Hepatocyte (in vitro differentiated cells): ENCODE data around the gene CD7. TPM values are rescaled to one million over a fixed set of nuclear protein-coding genes. Genes with fewer than 3 reads are reported as not detected.

ENCODE experiments used
- DNase-seq: peaks from one replicate; pipeline ENCODE4 v3.0.0-alpha.2; 2016; ENCODE audit warnings: low spot score
- H2AFZ ChIP-seq: fragments of 200-600 bp; sonication (generic); 2 replicates; pipeline ENCODE4 v1.6.0; 2016; ENCODE audit warnings: antibody characterized with exemption, mild to moderate bottlenecking
- H3K27ac ChIP-seq: fragments of 200-600 bp; sonication (generic); 2 replicates; pipeline ENCODE4 v1.5.1; 2016; ENCODE audit warnings: mild to moderate bottlenecking
- H3K27me3 ChIP-seq: fragments of 200-600 bp; sonication (generic); 2 replicates; pipeline ENCODE4 v1.6.1; 2016
- H3K36me3 ChIP-seq: fragments of 200-600 bp; sonication (generic); replicated peaks from 2 replicates; pipeline ENCODE4 v1.5.1; 2016; ENCODE audit warnings: low read depth; ENCODE audit not compliant: insufficient read depth
- H3K4me1 ChIP-seq: fragments of 200-600 bp; sonication (generic); 2 replicates; pipeline ENCODE4 v1.5.1; 2016; ENCODE audit warnings: mild to moderate bottlenecking, moderate library complexity; ENCODE audit not compliant: insufficient read depth
- H3K4me2 ChIP-seq: fragments of 200-600 bp; sonication (generic); 2 replicates; pipeline ENCODE4 v1.6.0; 2016
- H3K4me3 ChIP-seq: fragments of 200-600 bp; sonication (generic); 2 replicates; pipeline ENCODE4 v1.5.1; 2016; ENCODE audit warnings: mild to moderate bottlenecking
- H3K79me2 ChIP-seq: fragments of 200-600 bp; sonication (generic); 2 replicates; pipeline ENCODE4 v1.6.0; 2017; ENCODE audit warnings: mild to moderate bottlenecking
- H3K9me2 ChIP-seq: fragments of 200-600 bp; sonication (generic); replicated peaks from 2 replicates; pipeline ENCODE4 v1.6.0; 2017; ENCODE audit warnings: mild to moderate bottlenecking; ENCODE audit not compliant: insufficient read depth
- H3K9me3 ChIP-seq: fragments of 200-600 bp; sonication (generic); 2 replicates; pipeline ENCODE4 v1.5.1; 2016; ENCODE audit warnings: low read depth, mild to moderate bottlenecking
- H4K20me1 ChIP-seq: fragments of 200-600 bp; sonication (generic); 2 replicates; pipeline ENCODE4 v1.6.0; 2016; ENCODE audit warnings: mild to moderate bottlenecking; ENCODE audit not compliant: insufficient read depth, poor library complexity, severe bottlenecking
- CTCF ChIP-seq: fragments of 200-600 bp; sonication (generic); IDR thresholded peaks from 2 replicates; pipeline ENCODE4 v1.5.1; 2016; ENCODE audit warnings: antibody characterized with exemption, mild to moderate bottlenecking; ENCODE audit not compliant: poor library complexity
- EZH2 ChIP-seq: fragments of 200-600 bp; sonication (generic); IDR thresholded peaks from 2 replicates; pipeline ENCODE4 v1.6.1; 2016; ENCODE audit warnings: antibody characterized with exemption, mild to moderate bottlenecking, borderline replicate concordance
- EZH2phosphoT487 ChIP-seq: fragments of 200-600 bp; sonication (generic); IDR thresholded peaks from one replicate; pipeline ENCODE4 v1.6.1; 2018; ENCODE audit warnings: antibody characterized with exemption, mild to moderate bottlenecking, low read depth, moderate library complexity; ENCODE audit not compliant: unreplicated experiment, severe bottlenecking
- WGBS: methylation state at CpG from one replicate; pipeline ENCODE4 v1.1.6; 2016; ENCODE audit warnings: low lambda C conversion rate; ENCODE audit errors: missing lambda C conversion rate; 5-methylcytosine and 5-hydroxymethylcytosine counted together
- polyA plus RNA-seq: library from polyadenylated mRNA; unstranded; fragments of >200 nt; fragmentation: Nextera tagmentation; extraction: Ambion mirVana; gene quantifications from 2 replicates; pipeline ENCODE4 v1.2.1, GENCODE V29; 2016
- total RNA-seq: library from RNA; depleted of rRNA; stranded (reverse); fragments of >200 nt; gene quantifications from 2 replicates; pipeline ENCODE4 v1.2.3, GENCODE V29; 2014

Gene CD7
- total and polyA plus RNA-seq, 2 experiments from 2014 or later, result 1.8 to 7.0 TPM

- Histone ChIP-seq H3K27me3 (no peaks in the 10 kb centered on the region), H3K4me3 (peak overlapping the region; percentile 19), H3K4me1 (peaks cover 64% of the 10 kb centered on the region), H3K9me2 (no peaks in the 10 kb centered on the region), H3K27ac (peak overlapping the region; percentile 59), H3K36me3 (no peaks in the 10 kb centered on the region), H4K20me1 (no peaks in the 10 kb centered on the region), H2AFZ (peak overlapping the region; percentile 50), H3K79me2 (no peaks in the 10 kb centered on the region), H3K4me2 (peak overlapping the region; percentile 93), H3K9me3 (no peaks in the 10 kb centered on the region)
- 30% methylated on average over 31 of the region's 32 CpGs for WGBS
- TF ChIP-seq CTCF (no peak), EZH2phosphoT487 (no peak), EZH2 (no peak)
- peak; percentile 76 for DNase-seq
Measured at GRCh38 chr17:82332669-82333278, 15.4 kb upstream of the CD7 start.

GRCh38 chr17:82331345-82331939 is 14.0 kb upstream of the CD7 start:
- Histone ChIP-seq H3K36me3 (no peaks in the 10 kb centered on the region), H3K9me3 (no peaks in the 10 kb centered on the region), H3K79me2 (no peaks in the 10 kb centered on the region), H3K27ac (no peak overlapping the region), H3K4me1 (peaks cover 65% of the 10 kb centered on the region), H3K4me2 (no peak overlapping the region), H3K4me3 (no peak overlapping the region), H3K27me3 (no peaks in the 10 kb centered on the region), H2AFZ (no peak overlapping the region), H4K20me1 (no peaks in the 10 kb centered on the region), H3K9me2 (no peaks in the 10 kb centered on the region)
- WGBS, result 95% methylated on average over 25 of the region's 25 CpGs
- DNase-seq, result no peak
- TF ChIP-seq CTCF (no peak), EZH2phosphoT487 (no peak), EZH2 (no peak)

GRCh38 chr17:82330322-82331239 is 13.2 kb upstream of the CD7 start:
- Histone ChIP-seq H3K4me3 (no peak overlapping the region), H4K20me1 (no peaks in the 10 kb centered on the region), H3K4me1 (peaks cover 65% of the 10 kb centered on the region), H3K27me3 (no peaks in the 10 kb centered on the region), H3K79me2 (no peaks in the 10 kb centered on the region), H2AFZ (no peak overlapping the region), H3K4me2 (peak overlapping the region; percentile 70), H3K27ac (peak overlapping the region; percentile 65), H3K36me3 (no peaks in the 10 kb centered on the region), H3K9me3 (no peaks in the 10 kb centered on the region), H3K9me2 (no peaks in the 10 kb centered on the region)
- WGBS, result 59% methylated on average over 28 of the region's 28 CpGs
- DNase-seq, result peak; percentile 86
- TF ChIP-seq EZH2phosphoT487 (no peak), CTCF (no peak), EZH2 (no peak)
